ENCODE data around the gene TBK1. TPM values are rescaled to one million over a fixed set of nuclear protein-coding genes. Genes with fewer than 3 reads are reported as not detected.

Gene TBK1
- total and polyA plus RNA-seq, 9 of the 15 experiments (the other 6 are each of a cell fraction or from before 2014, with no cell fraction given), result 20.4 to 42.0 (median 27.8) TPM

- peak; percentile 85 to 96 for TF ChIP-seq UBTF (IDR thresholded peaks at IDR 0.05; ENCODE audit: borderline replicate concordance in 1 of 2, low read depth in 2 of 2, low read length in 2 of 2)
- peak; percentile 42; the same call in 1 of the 2 replicates for TF ChIP-seq THRB (CRISPR knock-in tag; conservative IDR thresholded peaks at IDR 0.05)
- TF ChIP-seq HBP1 (CRISPR knock-in tag; IDR thresholded peaks at IDR 0.05), result peak; percentile 36; the same call in 1 of the 2 replicates
These were observed at the start of gene TBK1 (continued) for GRCh38 chr12:64451687-64452558.
